Memory B cell (primary cell): Measurements from ENCODE around the gene GAGE10.

ENCODE experiments used
- ATAC-seq: fragments of 150-1000 bp; cut with Tn5 transposase; 2 replicates; pipeline ENCODE4 v1.10.0; 2021; ENCODE audit warnings: low read depth, mild to moderate bottlenecking, moderate library complexity
- DNase-seq, 2 donors: peaks; one replicate each; pipeline ENCODE4 v3.0.0; 2022; ENCODE audit warnings: low spot score in 2 of 2
- H3K27ac Mint-ChIP-seq: one replicate; pipeline ENCODE4 v1.8.0; 2022; ENCODE audit warnings: mild to moderate bottlenecking, moderate library complexity, mixed read lengths
- H3K27me3 Mint-ChIP-seq: one replicate; pipeline ENCODE4 v1.8.0; 2022; ENCODE audit warnings: mixed read lengths
- H3K36me3 Mint-ChIP-seq: one replicate; pipeline ENCODE4 v1.8.0; 2022; ENCODE audit warnings: mild to moderate bottlenecking, mixed read lengths
- H3K4me1 Mint-ChIP-seq: one replicate; pipeline ENCODE4 v1.8.0; 2022; ENCODE audit warnings: mixed read lengths
- H3K4me3 Mint-ChIP-seq: one replicate; pipeline ENCODE4 v1.8.0; 2022; ENCODE audit warnings: mild to moderate bottlenecking, moderate library complexity, mixed read lengths
- H3K9me3 Mint-ChIP-seq: one replicate; pipeline ENCODE4 v1.8.0; 2022; ENCODE audit warnings: mixed read lengths

The GAGE10 gene

DNA sequence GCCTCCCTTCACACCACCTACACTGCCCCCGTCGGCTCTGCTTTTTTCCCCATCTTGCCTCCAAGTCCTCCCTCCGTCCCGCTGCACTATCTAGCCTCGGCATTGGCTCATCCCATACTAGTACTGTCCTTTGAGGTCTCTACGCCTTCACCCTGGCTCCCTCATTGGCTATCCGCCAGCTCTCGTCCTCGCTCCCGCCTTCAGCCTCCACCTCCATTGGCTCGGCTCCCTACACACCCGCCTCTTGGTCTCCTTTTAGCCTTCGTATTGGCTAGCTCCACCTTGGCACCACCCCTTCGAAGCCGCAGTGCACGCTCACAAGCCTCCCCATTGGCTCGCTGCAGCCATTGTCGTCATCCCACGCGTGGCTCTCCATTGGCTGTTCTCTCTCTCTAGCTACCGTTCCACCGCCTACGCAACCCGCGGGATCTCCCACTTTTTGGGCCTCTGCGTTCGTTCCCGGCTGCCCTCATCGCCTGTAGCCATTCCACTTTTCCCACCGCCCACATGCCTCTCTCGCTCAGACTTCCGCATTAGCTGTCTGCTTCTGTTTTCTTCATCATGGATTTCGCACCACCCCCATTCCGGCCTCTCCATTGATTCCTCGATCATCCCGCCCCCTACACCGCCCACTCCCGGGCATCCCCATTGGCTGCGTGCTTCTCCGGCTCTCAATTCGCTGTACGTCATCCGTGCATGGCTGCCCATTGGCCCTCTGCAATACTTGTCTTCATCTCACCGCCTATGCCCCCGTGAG, 34.3 kb upstream of the GAGE10 start:
- peaks cover 22% of the 10 kb centered on the region for H3K4me1 Mint-ChIP-seq

DNA sequence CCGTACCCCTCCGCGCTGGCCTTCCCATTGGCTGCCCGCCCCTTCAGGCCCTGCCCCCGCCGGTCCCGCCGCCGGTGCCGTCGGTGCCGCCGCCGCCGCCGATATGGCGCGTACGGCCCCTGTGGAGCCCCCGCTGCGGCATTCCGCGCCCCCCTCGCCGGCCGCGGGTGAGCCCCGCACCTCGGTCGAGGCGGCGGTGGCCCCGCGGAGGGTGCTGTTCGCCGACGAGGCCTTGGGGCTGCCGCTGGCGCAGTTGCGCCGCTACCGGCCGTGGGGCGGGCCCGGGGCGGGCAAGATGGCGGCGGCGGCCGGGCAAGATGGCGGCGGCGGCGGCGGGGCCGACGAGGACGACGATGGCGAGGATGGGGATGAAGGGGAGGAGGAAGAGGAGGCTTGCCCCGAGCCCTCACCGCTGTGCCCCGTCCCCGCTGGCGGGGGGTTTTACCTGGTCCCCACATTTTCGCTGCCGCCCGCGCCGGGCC, 33.6 kb upstream of the GAGE10 start, which contains the start of gene PPP1R3F:
PPP1R3F (plus strand) TSS at position 27 of the 482 bp plus-strand sequence; CDS start at position 104, 77 bp downstream.
- Mint-ChIP-seq H3K4me3 (peak within 1 kb of the TSS; percentile 95), H3K27me3 (no peaks in the 10 kb centered on the region), H3K36me3 (peaks cover 6% of the 10 kb centered on the region), H3K27ac (peak within 1 kb of the TSS; percentile 99), H3K9me3 (no peaks in the 10 kb centered on the region), H3K4me1 (peaks cover 27% of the 10 kb centered on the region)
- ATAC-seq (peak; percentile 19), DNase-seq (no peak)

More for the DNA sequence above, 34.3 kb upstream of the GAGE10 start:
- peak overlapping the region; percentile 99 for H3K27ac Mint-ChIP-seq
- ATAC-seq = peak; percentile 80
- H3K27me3 Mint-ChIP-seq = no peaks in the 10 kb centered on the region
- peak; percentile 70 to 88 for DNase-seq
- H3K36me3 Mint-ChIP-seq = peaks cover 6% of the 10 kb centered on the region
- H3K4me3 Mint-ChIP-seq = peak overlapping the region; percentile 95
- no peaks in the 10 kb centered on the region for H3K9me3 Mint-ChIP-seq

DNA sequence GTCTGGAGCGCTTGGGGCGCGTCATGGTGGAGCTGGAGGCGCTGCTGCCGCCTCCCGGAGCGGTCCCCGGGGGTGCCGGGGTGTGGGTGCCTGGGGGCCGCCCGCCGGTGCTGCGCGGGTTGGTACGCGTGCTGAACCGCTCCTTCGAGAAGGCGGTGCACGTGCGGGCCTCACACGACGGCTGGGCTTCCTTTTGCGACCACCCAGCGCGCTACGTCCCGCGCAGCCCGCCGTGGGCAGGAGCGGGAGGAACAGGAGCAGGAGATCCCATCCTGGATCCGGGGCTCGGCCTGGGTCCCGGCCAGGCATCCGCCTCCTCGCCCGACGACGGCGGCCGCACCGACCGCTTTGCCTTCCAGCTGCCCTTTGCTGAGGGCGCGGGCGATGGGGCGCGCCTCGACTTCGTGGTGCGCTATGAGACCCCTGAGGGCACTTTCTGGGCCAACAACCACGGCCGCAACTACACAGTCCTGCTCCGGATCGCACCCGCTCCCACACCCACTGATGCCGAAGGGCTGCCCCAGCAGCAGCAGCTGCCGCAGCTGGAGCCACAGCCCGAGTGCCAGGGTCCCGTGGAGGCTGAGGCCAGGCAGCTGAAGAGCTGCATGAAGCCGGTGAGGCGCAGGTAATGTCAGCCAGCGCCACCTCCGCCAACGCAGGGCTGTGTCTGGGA, 33.1 kb upstream of the GAGE10 start:
- H3K4me3 Mint-ChIP-seq = peak overlapping the region; percentile 77
- peak overlapping the region; percentile 99 for H3K27ac Mint-ChIP-seq
- peaks cover 32% of the 10 kb centered on the region for H3K4me1 Mint-ChIP-seq

DNA sequence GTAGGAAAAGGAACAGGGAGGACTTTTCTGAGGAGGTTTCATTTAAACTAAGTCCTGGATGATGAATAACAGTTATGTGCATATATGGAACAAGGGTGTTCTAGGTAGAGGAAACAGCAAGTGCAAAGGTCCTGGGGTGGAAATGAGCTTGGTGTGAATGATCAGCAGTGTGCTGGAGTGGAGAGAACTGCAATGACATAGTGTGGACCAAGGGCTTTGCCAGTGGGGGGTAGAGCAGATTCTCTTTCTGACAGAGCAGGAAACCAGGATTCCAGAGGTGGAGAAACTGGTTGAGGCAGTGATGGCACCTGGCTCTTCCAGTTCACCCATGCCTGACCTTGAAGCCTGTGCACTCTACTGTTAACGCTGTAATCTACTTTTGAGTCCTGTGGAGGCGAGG, 32.1 kb upstream of the GAGE10 start:
- Mint-ChIP-seq H3K27ac (peak overlapping the region; percentile 81), H3K9me3 (no peaks in the 10 kb centered on the region), H3K4me3 (peak overlapping the region; percentile 77), H3K36me3 (peaks cover 6% of the 10 kb centered on the region), H3K27me3 (no peaks in the 10 kb centered on the region), H3K4me1 (peaks cover 33% of the 10 kb centered on the region)
- ATAC-seq = no peak
- DNase-seq = no peak

More for the DNA sequence above, 33.1 kb upstream of the GAGE10 start:
- no peak for ATAC-seq
- H3K9me3 Mint-ChIP-seq = no peaks in the 10 kb centered on the region
- no peak for DNase-seq
- H3K36me3 Mint-ChIP-seq = peaks cover 6% of the 10 kb centered on the region
- H3K27me3 Mint-ChIP-seq = no peaks in the 10 kb centered on the region

DNA sequence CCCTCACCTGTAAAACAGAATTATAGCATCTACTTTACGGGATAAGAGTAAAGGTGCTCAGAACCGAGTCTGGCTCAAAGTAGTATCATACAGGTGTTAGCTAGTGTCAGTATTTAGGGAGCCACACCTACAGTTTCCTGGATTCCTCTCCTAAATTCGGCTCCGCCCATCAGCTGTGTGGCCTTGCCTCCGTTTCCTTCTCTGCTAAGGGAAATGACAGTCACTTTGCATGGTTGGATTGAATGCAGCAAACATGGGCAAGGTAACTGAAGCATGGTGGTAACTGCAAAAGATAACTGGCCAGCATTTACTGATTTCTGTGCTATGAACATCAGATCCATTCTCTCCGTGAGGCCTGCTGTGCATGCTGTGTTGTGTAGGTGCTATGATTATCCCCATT, 31.0 kb upstream of the GAGE10 start:
- Mint-ChIP-seq H3K27ac (no peak overlapping the region), H3K9me3 (no peaks in the 10 kb centered on the region), H3K4me1 (peaks cover 34% of the 10 kb centered on the region), H3K36me3 (peaks cover 6% of the 10 kb centered on the region), H3K27me3 (no peaks in the 10 kb centered on the region), H3K4me3 (no peak overlapping the region)
- DNase-seq (no peak), ATAC-seq (no peak)

DNA sequence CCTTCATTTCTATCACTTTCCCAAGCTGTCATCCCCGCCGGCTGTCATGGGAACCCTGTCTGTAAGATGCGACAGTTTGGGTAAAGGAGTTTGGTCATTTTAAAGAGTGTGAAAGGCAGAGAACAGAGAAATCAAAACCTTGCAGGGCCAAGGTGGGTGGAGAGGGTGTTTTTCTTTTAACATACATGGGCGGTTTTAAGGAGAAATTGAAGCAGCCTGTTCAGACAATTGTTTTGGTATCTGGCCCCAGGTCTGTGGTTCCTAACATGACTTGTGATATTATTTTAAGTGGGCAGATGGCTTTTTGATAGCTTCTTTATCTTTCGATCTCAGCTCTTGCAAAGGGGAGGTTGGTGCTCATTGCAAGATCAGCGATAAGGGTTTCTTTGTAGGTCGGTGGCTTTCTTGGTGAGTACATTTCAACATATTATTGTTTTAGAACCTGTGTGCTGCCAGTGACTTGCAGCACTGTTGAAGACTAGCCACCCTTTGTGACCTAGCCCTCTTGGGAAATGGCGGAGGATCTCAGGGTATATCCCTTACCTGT, 30.2 kb upstream of the GAGE10 start:
- Mint-ChIP-seq H3K9me3 (no peaks in the 10 kb centered on the region), H3K4me1 (peaks cover 34% of the 10 kb centered on the region), H3K27ac (peak overlapping the region; percentile 73), H3K4me3 (no peak overlapping the region), H3K36me3 (peaks cover 6% of the 10 kb centered on the region), H3K27me3 (no peaks in the 10 kb centered on the region)
- ATAC-seq (no peak), DNase-seq (no peak)

DNA sequence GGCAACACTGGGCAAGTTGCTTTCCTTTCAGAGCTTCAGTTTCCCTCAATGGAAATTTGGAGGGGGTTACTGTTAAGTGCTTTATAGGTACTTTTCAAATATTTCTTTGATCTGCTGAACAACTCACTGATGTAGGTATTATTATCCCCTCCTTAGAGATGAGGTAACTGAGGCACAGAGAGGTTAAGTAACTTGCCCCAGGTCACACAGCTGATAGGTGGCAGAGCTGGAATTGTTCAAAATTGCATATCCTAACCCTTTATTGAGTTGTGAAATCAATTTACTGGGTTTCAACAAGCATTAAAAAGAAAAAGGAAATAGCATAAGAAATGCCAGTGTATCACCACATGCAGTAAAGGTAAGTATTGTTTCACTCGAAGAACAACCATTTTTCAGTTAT, 27.2 kb upstream of the GAGE10 start:
- no peak for DNase-seq
- Mint-ChIP-seq H3K27ac (no peak overlapping the region), H3K9me3 (no peaks in the 10 kb centered on the region), H3K27me3 (no peaks in the 10 kb centered on the region), H3K4me3 (no peak overlapping the region), H3K4me1 (peaks cover 26% of the 10 kb centered on the region), H3K36me3 (peaks cover 3% of the 10 kb centered on the region)
- ATAC-seq = no peak

DNA sequence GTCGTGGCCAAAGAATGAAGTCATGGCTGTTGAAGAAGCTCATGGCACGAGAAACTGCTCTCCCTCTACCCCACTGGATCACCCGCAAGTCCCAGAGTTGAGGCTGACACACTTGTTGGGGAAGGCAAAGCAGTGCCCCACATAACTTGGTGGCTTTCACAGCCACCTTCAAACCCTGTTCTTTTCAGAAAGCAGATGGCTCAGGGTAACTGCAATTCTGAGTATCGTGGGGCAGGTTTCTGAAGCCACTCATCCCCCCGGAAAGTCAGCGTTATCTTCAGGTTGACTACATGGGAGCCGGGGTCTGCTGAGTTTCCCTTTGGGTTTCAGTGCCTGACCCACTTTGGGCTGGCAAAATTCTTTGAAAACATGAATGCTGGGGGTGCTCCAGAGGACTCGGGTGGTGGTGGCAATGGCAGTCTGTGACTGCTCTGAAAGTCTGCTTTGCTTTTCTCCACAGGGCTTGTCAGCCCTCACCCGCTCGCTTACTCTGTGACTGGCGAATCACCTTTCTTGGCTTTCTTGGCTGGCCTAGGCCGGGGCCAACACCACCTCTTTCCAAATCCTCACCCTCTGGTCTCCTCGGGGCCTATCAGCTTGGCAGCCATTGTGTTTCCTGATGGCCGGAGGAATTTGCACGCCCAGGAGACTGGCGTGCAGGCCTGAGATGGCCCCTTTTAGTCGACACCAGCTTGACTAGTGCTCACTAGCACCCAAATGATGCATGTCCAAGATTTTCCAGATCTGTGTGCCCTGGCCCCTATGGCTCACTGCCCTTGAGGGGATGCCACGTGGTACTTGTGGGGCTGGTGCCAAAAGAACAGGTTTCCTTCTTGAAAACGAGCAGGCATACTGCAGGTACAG, 26.5 kb upstream of the GAGE10 start:
- no peak overlapping the region for H3K27ac Mint-ChIP-seq
- H3K9me3 Mint-ChIP-seq = no peaks in the 10 kb centered on the region
- H3K36me3 Mint-ChIP-seq = peaks cover 2% of the 10 kb centered on the region
- no peak for ATAC-seq
- no peak for DNase-seq
- H3K27me3 Mint-ChIP-seq = no peaks in the 10 kb centered on the region
- H3K4me1 Mint-ChIP-seq = peaks cover 24% of the 10 kb centered on the region
- H3K4me3 Mint-ChIP-seq = no peak overlapping the region

DNA sequence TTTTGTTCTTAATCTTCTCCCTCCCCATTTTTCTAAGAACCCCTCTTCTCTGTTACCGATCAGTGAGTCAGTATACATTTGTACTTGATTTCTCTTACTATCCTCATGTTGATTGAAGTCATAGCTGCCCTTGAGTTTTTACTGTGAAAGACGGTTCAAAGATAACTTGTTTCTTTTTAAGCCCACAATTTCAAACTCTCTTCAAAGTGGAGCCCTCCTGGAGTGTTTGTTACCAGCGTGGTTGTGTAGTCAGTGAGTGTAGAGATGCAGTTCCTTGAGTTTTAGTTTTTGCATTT, 26.0 kb upstream of the GAGE10 start:
- Mint-ChIP-seq H3K36me3 (peaks cover 6% of the 10 kb centered on the region), H3K27ac (peak overlapping the region; percentile 31), H3K27me3 (no peaks in the 10 kb centered on the region), H3K4me3 (no peak overlapping the region), H3K4me1 (peaks cover 27% of the 10 kb centered on the region), H3K9me3 (no peaks in the 10 kb centered on the region)
- ATAC-seq (no peak), DNase-seq (no peak)

DNA sequence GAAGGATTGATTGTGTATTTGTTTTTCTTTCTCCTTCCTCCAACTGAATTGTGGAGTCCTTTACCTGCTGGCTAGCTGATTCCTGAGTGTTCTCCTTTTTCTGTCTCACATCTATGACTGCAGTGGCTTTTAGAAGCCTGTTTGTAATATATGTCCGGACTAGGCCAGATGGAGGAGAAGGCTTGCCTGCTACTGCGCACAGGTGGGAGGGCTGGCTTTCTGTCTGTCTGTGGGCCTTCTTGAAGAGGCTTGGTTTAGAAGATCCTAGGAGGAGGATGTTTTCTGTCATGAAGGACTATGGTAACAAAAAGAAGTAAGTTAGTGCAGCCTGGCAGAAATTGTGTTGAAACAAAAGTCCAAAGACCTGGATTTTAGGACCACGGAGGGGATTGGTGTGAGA, 25.4 kb upstream of the GAGE10 start:
- no peaks in the 10 kb centered on the region for H3K27me3 Mint-ChIP-seq
- ATAC-seq (no peak), DNase-seq (no peak)
- peak overlapping the region; percentile 31 for H3K27ac Mint-ChIP-seq
- H3K4me3 Mint-ChIP-seq = no peak overlapping the region
- no peaks in the 10 kb centered on the region for H3K9me3 Mint-ChIP-seq
- H3K4me1 Mint-ChIP-seq = peaks cover 23% of the 10 kb centered on the region
- peaks cover 5% of the 10 kb centered on the region for H3K36me3 Mint-ChIP-seq

DNA sequence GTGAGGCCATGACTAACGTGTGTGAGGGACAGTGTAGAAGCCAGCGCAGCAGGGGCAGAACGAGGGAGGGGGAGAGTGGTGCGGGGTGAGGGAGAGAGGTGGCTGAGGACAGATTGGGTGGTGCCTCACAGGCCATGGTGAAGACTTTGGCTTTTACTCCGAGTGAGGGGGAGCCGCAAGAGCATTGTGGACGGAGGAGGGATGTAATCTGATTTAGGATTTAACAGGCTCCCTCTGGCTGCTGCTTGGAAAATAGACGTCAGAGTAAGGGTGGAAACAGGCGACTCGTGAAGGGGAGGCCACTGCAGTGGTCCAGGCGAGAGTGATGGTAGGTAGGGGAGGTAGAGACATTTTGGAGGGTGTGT, 20.8 kb upstream of the GAGE10 start:
- H3K27ac Mint-ChIP-seq = peak overlapping the region; percentile 69
- H3K36me3 Mint-ChIP-seq = peaks cover 4% of the 10 kb centered on the region
- H3K4me1 Mint-ChIP-seq = peaks cover 6% of the 10 kb centered on the region
- no peaks in the 10 kb centered on the region for H3K9me3 Mint-ChIP-seq
- H3K4me3 Mint-ChIP-seq = no peak overlapping the region
- no peak for DNase-seq
- H3K27me3 Mint-ChIP-seq = no peaks in the 10 kb centered on the region
- ATAC-seq = no peak

DNA sequence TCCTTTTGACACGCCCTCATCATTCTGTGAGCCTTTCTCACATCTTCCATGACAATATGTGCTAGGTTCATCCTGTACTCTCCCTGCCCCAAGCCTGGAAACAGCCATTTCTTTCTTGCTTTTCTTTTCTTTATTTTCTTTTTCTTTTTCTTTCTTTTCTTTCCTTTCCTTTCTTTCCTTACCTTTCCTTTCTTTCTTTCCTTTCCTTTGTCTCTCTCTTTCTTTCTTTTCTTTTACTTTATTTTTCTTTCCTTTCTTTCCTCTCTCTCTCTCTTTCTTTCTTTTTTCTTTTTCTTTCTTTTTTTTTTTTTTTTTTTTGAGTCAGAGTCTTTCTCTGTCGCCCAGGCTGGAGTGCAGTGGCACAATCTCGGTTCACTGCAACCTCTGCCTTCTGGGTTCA, 19.2 kb upstream of the GAGE10 start:
- H3K36me3 Mint-ChIP-seq = peaks cover 4% of the 10 kb centered on the region
- H3K4me3 Mint-ChIP-seq = no peak overlapping the region
- no peak for DNase-seq
- H3K9me3 Mint-ChIP-seq = no peaks in the 10 kb centered on the region
- H3K27me3 Mint-ChIP-seq = no peaks in the 10 kb centered on the region
- H3K4me1 Mint-ChIP-seq = peaks cover 7% of the 10 kb centered on the region
- H3K27ac Mint-ChIP-seq = no peak overlapping the region
- ATAC-seq = no peak

DNA sequence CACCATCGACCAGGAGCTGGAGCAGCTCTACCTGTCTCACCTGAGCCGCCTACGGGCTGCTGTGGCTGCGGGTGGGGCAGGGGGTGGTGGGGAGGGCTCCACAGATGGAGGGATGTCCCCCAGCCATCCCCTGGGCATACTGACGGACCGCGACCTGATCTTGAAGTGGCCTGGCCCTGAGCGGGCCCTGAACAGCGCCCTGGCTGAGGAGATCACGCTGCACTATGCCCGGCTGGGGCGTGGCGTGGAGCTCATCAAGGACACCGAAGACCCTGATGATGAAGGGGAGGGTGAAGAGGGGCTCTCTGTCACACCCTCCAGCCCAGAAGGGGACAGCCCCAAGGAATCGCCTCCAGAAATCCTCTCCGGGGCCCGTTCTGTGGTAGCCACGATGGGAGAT, 17.3 kb upstream of the GAGE10 start:
- no peaks in the 10 kb centered on the region for H3K27me3 Mint-ChIP-seq
- no peak overlapping the region for H3K27ac Mint-ChIP-seq

DNA sequence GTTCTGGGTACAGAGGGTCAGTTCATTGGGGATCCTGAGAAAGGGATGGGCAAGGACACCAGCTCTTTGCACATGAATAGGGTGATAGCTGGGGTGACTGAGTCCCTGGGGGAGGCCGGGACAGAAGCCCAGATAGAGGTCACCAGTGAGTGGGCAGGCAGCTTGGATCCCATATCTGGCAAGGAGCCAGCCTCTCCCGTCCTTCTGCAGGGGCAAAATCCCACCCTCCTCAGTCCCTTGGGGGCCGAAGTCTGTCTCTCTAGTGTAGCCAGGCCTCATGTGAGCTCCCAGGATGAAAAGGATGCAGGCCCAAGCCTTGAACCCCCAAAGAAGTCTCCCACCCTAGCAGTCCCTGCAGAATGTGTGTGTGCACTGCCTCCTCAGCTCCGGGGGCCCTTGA, 16.9 kb upstream of the GAGE10 start:
- Mint-ChIP-seq H3K4me3 (no peak overlapping the region), H3K36me3 (peaks cover 4% of the 10 kb centered on the region), H3K27me3 (no peaks in the 10 kb centered on the region), H3K9me3 (no peaks in the 10 kb centered on the region), H3K4me1 (peaks cover 7% of the 10 kb centered on the region), H3K27ac (no peak overlapping the region)
- DNase-seq (no peak), ATAC-seq (no peak)

More for the DNA sequence above, 17.3 kb upstream of the GAGE10 start:
- H3K4me1 Mint-ChIP-seq = peaks cover 7% of the 10 kb centered on the region
- no peak overlapping the region for H3K4me3 Mint-ChIP-seq
- ATAC-seq (no peak), DNase-seq (no peak)
- peaks cover 4% of the 10 kb centered on the region for H3K36me3 Mint-ChIP-seq
- H3K9me3 Mint-ChIP-seq = no peaks in the 10 kb centered on the region
